Muscle layer of duodenum (tissue), 2 donors: Measurements from ENCODE around the gene MYO15A.

Source experiments
- H3K27ac ChIP-seq: one replicate; pipeline ENCODE4 v1.7.0; 2013; ENCODE audit warnings: mild to moderate bottlenecking, low read length
- H3K27me3 ChIP-seq: one replicate; pipeline ENCODE4 v1.7.0; 2013; ENCODE audit warnings: low read depth, mild to moderate bottlenecking, control low read depth, low read length
- H3K36me3 ChIP-seq, 2 donors: one replicate each; pipeline ENCODE4 v1.7.0; 2013; ENCODE audit warnings: low read length in 2 of 2, control low read depth in 1 of 2, mild to moderate bottlenecking in 1 of 2; ENCODE audit not compliant: insufficient read depth in 2 of 2, control insufficient read depth in 1 of 2
- H3K4me1 ChIP-seq, 2 donors: one replicate each; pipeline ENCODE4 v1.7.0; 2013; ENCODE audit warnings: low read length in 2 of 2, mild to moderate bottlenecking in 2 of 2, control low read depth in 1 of 2, moderate library complexity in 1 of 2; ENCODE audit not compliant: insufficient read depth in 2 of 2, control insufficient read depth in 1 of 2
- H3K4me3 ChIP-seq, 2 donors: one replicate each; pipeline ENCODE4 v1.7.0; 2013; ENCODE audit warnings: low read length in 2 of 2, low read depth in 1 of 2, mild to moderate bottlenecking in 1 of 2
- H3K9me3 ChIP-seq, 2 donors: one replicate each; pipeline ENCODE4 v1.7.0; 2013; ENCODE audit warnings: low read length in 2 of 2, control low read depth in 1 of 2, mild to moderate bottlenecking in 1 of 2; ENCODE audit not compliant: control insufficient read depth in 1 of 2
- donor health status: healthy.

MYO15A gene

GRCh38 chr17:18119166-18119745 is 10.7 kb downstream of the MYO15A start:
- peaks cover 0 to 4% of the 10 kb centered on the region in 2 donors for H3K9me3 ChIP-seq
- H3K4me1 ChIP-seq: no peaks in the 10 kb centered on the region
- no peak overlapping the region for H3K4me3 ChIP-seq
- no peaks in the 10 kb centered on the region for H3K36me3 ChIP-seq
- H3K27me3 ChIP-seq: no peaks in the 10 kb centered on the region
- H3K27ac ChIP-seq: no peak overlapping the region

- no peaks in the 10 kb centered on the region for H3K36me3 ChIP-seq
- H3K4me3 ChIP-seq: no peak overlapping the region
- no peaks in the 10 kb centered on the region for H3K4me1 ChIP-seq
- no peak overlapping the region for H3K27ac ChIP-seq
- H3K27me3 ChIP-seq: no peaks in the 10 kb centered on the region
- H3K9me3 ChIP-seq: peaks cover 0 to 4% of the 10 kb centered on the region in 2 donors
Measured at GRCh38 chr17:18119938-18120337, 11.4 kb downstream of the MYO15A start.

GRCh38 chr17:18120461-18121017 is 12.0 kb downstream of the MYO15A start:
- no peak overlapping the region for H3K27ac ChIP-seq
- no peaks in the 10 kb centered on the region for H3K4me1 ChIP-seq
- no peaks in the 10 kb centered on the region for H3K36me3 ChIP-seq
- peaks cover 0 to 4% of the 10 kb centered on the region in 2 donors for H3K9me3 ChIP-seq
- no peaks in the 10 kb centered on the region for H3K27me3 ChIP-seq
- H3K4me3 ChIP-seq: no peak overlapping the region

GRCh38 chr17:18121144-18121910 is 12.8 kb downstream of the MYO15A start:
- H3K36me3 ChIP-seq: no peaks in the 10 kb centered on the region

GRCh38 chr17:18122990-18123753 is 14.6 kb downstream of the MYO15A start:
- Histone ChIP-seq H3K4me3 (no peak overlapping the region), H3K9me3 (peaks cover 0 to 4% of the 10 kb centered on the region in 2 donors), H3K36me3 (no peaks in the 10 kb centered on the region), H3K27me3 (no peaks in the 10 kb centered on the region), H3K27ac (no peak overlapping the region), H3K4me1 (no peaks in the 10 kb centered on the region)

More at GRCh38 chr17:18121144-18121910, 12.8 kb downstream of the MYO15A start:
- H3K9me3 ChIP-seq: peaks cover 0 to 4% of the 10 kb centered on the region in 2 donors
- H3K4me3 ChIP-seq: no peak overlapping the region
- no peaks in the 10 kb centered on the region for H3K27me3 ChIP-seq
- no peak overlapping the region for H3K27ac ChIP-seq
- no peaks in the 10 kb centered on the region for H3K4me1 ChIP-seq

- no peaks in the 10 kb centered on the region for H3K36me3 ChIP-seq
- no peak overlapping the region for H3K4me3 ChIP-seq
- H3K27ac ChIP-seq: no peak overlapping the region
- H3K27me3 ChIP-seq: no peaks in the 10 kb centered on the region
- peaks cover 0 to 4% of the 10 kb centered on the region in 2 donors for H3K9me3 ChIP-seq
- no peaks in the 10 kb centered on the region for H3K4me1 ChIP-seq
Measured at GRCh38 chr17:18124345-18125126, 16.0 kb downstream of the MYO15A start.

- H3K36me3 ChIP-seq: no peaks in the 10 kb centered on the region
- H3K27ac ChIP-seq: no peak overlapping the region
- H3K4me1 ChIP-seq: no peaks in the 10 kb centered on the region
- no peaks in the 10 kb centered on the region for H3K9me3 ChIP-seq
- no peaks in the 10 kb centered on the region for H3K27me3 ChIP-seq
- no peak overlapping the region for H3K4me3 ChIP-seq
Measured at GRCh38 chr17:18129041-18129502, 20.5 kb downstream of the MYO15A start.

- Histone ChIP-seq H3K4me3 (no peak overlapping the region), H3K4me1 (no peaks in the 10 kb centered on the region), H3K9me3 (no peaks in the 10 kb centered on the region), H3K36me3 (no peaks in the 10 kb centered on the region), H3K27me3 (no peaks in the 10 kb centered on the region), H3K27ac (no peak overlapping the region)
Measured at GRCh38 chr17:18132711-18133110, 24.2 kb downstream of the MYO15A start.

- H3K4me1 ChIP-seq: no peaks in the 10 kb centered on the region
- H3K36me3 ChIP-seq: no peaks in the 10 kb centered on the region
- H3K9me3 ChIP-seq: no peaks in the 10 kb centered on the region
- no peak overlapping the region for H3K4me3 ChIP-seq
- no peaks in the 10 kb centered on the region for H3K27me3 ChIP-seq
- no peak overlapping the region for H3K27ac ChIP-seq
Measured at GRCh38 chr17:18136357-18136756, 27.8 kb downstream of the MYO15A start.

GRCh38 chr17:18138065-18138749 is 29.7 kb downstream of the MYO15A start:
- Histone ChIP-seq H3K36me3 (no peaks in the 10 kb centered on the region), H3K4me1 (no peaks in the 10 kb centered on the region), H3K27ac (no peak overlapping the region), H3K9me3 (no peaks in the 10 kb centered on the region), H3K4me3 (no peak overlapping the region), H3K27me3 (no peaks in the 10 kb centered on the region)
